Measurements from ENCODE around the gene RTN1. TPM values are rescaled to one million over a fixed set of nuclear protein-coding genes. Genes with fewer than 3 reads are reported as not detected.

RTN1 gene
- total RNA-seq, 6 donors from 2014 or later: 6.3 to 15.6 (median 10.7) TPM

DNA sequence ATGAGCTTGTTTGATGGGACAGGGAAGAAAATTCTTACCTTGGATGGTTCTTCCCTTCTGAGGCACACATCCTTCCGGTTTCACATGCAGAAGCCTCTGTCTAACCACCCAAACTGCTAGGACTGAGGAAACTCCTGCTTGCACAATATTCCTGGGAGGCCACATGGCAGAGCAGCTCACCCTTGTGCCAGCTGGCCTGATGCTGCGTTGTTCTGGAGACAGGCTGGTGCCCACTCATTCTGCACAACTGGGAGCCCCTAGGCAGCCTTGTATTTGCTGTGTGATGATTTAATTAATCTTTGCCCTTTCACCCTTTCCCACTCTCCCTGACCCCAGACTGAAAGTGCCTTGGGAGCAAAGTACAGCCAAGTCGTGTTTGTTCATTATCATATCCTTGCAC is 130.8 kb downstream of the RTN1 start:
- no peak overlapping the region for H3K27ac ChIP-seq
- H3K36me3 ChIP-seq: no peaks in the 10 kb centered on the region
- TF ChIP-seq EP300 (IDR thresholded peaks at IDR 0.05) (no peak), POLR2A (IDR thresholded peaks at IDR 0.05) (no peak), POLR2AphosphoS5 (IDR thresholded peaks at IDR 0.05) (no peak)
- TF ChIP-seq, protein P1, sequence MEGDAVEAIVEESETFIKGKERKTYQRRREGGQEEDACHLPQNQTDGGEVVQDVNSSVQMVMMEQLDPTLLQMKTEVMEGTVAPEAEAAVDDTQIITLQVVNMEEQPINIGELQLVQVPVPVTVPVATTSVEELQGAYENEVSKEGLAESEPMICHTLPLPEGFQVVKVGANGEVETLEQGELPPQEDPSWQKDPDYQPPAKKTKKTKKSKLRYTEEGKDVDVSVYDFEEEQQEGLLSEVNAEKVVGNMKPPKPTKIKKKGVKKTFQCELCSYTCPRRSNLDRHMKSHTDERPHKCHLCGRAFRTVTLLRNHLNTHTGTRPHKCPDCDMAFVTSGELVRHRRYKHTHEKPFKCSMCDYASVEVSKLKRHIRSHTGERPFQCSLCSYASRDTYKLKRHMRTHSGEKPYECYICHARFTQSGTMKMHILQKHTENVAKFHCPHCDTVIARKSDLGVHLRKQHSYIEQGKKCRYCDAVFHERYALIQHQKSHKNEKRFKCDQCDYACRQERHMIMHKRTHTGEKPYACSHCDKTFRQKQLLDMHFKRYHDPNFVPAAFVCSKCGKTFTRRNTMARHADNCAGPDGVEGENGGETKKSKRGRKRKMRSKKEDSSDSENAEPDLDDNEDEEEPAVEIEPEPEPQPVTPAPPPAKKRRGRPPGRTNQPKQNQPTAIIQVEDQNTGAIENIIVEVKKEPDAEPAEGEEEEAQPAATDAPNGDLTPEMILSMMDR (IDR thresholded peaks at IDR 0.05): no peak
- no peaks in the 10 kb centered on the region for H3K4me1 ChIP-seq
- 64 to 67% methylated on average over 3 of the region's 3 CpGs for WGBS, 2 donors
- H3K4me3 ChIP-seq: no peak overlapping the region
- peaks cover 3 to 11% (median 6%) of the 10 kb centered on the region in 4 donors for H3K9me3 ChIP-seq
- DNase-seq (peak in 1 of 2 donors; percentile 29), ATAC-seq (ENCODE audit: low FRiP score in 2 of 2) (peak; percentile 34 to 71)
- H3K27me3 ChIP-seq: no peaks in the 10 kb centered on the region

DNA sequence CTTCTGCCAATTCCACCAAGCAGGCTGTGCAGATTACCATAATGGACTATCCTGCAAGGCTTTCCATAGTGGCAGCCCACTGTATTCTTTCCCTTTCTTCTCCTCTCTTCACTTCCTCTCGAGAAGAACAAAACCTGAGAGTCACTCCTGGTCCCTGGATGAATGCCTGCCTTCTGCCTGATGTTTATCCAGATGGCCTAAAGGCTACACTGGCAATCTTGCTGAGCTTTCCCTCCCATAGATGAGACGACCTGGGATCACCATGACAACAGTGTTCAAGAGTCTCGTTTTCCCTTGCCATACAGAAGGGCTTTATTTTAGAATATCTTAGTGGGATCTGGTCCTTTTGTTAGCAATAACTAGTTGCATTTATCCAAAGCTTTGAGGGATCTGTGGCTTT is 142.3 kb downstream of the RTN1 start:
- ATAC-seq (ENCODE audit: low FRiP score in 2 of 2): no peak

DNA sequence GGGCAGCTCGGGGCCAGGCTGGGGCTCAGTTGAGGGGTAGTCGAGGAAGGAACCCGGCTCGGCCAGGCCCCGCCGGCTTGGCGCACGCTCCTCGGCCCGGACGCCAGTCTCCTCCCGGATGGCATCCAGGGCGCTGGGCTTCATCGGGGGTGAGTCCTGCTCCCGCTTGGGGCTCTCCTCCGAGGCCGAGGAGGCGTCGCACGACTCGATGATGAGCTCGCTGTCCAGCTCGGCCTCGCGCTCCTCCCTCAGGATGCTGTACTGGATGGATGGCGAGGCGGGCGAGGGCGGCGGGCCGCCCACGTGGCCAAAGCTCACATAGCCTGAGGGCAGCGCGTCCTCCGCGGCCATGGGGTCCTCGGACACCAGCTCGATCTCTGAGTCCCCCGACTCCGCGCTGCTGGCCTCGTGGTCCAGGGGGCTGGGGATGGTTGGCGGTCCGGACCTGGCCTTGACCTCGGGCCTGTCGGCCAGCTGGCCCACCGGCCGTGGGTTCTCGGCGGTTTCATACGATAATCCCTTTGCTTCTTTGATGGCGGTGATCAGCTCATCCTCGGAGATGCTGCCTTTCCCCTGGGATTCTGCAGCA is 143.4 kb downstream of the RTN1 start:
- Histone ChIP-seq H3K4me1 (no peaks in the 10 kb centered on the region), H3K4me3 (no peak overlapping the region), H3K27ac (no peak overlapping the region), H3K9me3 (no peaks in the 10 kb centered on the region), H3K27me3 (no peaks in the 10 kb centered on the region), H3K36me3 (no peaks in the 10 kb centered on the region)
- 93 to 97% methylated on average over 38 to 53 of the region's 53 CpGs for WGBS, 2 donors
- peak; percentile 19 to 39 for ATAC-seq (ENCODE audit: low FRiP score in 2 of 2)
- DNase-seq: peak in 1 of 2 donors; percentile 81
- no peak for TF ChIP-seq POLR2AphosphoS5 (IDR thresholded peaks at IDR 0.05)
- TF ChIP-seq POLR2A (IDR thresholded peaks at IDR 0.05): no peak
- TF ChIP-seq, protein P1 (IDR thresholded peaks at IDR 0.05): no peak
- no peak for TF ChIP-seq EP300 (IDR thresholded peaks at IDR 0.05)

More for the DNA sequence above, 142.3 kb downstream of the RTN1 start:
- no peak for TF ChIP-seq POLR2AphosphoS5 (IDR thresholded peaks at IDR 0.05)
- TF ChIP-seq POLR2A (IDR thresholded peaks at IDR 0.05): no peak
- TF ChIP-seq, protein P1 (IDR thresholded peaks at IDR 0.05): no peak
- no peak for TF ChIP-seq EP300 (IDR thresholded peaks at IDR 0.05)
- DNase-seq: no peak
- 29 to 32% methylated on average over 3 of the region's 3 CpGs for WGBS, 2 donors
- Histone ChIP-seq H3K36me3 (no peaks in the 10 kb centered on the region), H3K27me3 (no peaks in the 10 kb centered on the region), H3K9me3 (no peaks in the 10 kb centered on the region), H3K4me1 (no peaks in the 10 kb centered on the region), H3K27ac (no peak overlapping the region), H3K4me3 (no peak overlapping the region)

DNA sequence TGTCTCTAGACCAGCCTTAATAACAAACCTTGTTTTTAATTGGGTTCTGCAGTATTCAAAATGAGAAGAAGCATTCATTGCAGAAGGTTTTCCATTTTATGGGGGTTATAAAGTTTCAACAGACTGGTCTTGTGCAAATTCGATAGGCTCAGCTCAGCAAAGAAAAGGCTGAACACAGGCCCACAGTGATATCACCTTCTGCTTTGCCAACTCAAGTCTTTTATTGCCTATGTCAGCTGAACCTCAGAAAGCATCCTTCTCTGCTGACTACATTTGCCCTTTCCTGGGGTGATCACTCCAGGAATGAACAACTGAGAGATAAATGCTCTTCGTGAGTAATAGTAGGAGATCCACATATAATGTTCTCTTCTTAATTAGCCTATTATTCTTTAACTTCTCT is 159.5 kb downstream of the RTN1 start:
- WGBS, 2 donors: 82 to 84% methylated on average over 2 of the region's 2 CpGs
- no peak for ATAC-seq (ENCODE audit: low FRiP score in 2 of 2)
- TF ChIP-seq EP300 (IDR thresholded peaks at IDR 0.05): no peak
- no peak for TF ChIP-seq POLR2A (IDR thresholded peaks at IDR 0.05)
- TF ChIP-seq, protein P1 (IDR thresholded peaks at IDR 0.05): no peak
- no peak for TF ChIP-seq POLR2AphosphoS5 (IDR thresholded peaks at IDR 0.05)
- no peaks in the 10 kb centered on the region for H3K36me3 ChIP-seq
- H3K27ac ChIP-seq: no peak overlapping the region
- H3K27me3 ChIP-seq: no peaks in the 10 kb centered on the region
- no peaks in the 10 kb centered on the region for H3K4me1 ChIP-seq
- DNase-seq: no peak
- no peak overlapping the region for H3K4me3 ChIP-seq
- no peaks in the 10 kb centered on the region for H3K9me3 ChIP-seq

All from upper lobe of left lung (tissue), 6 donors.